Umbilical cord (tissue), 2 donors: ENCODE measurements around the gene USP1. TPM values are rescaled to one million over a fixed set of nuclear protein-coding genes. Genes with fewer than 3 reads are reported as not detected.

Experiments used
- DNase-seq: peaks from one replicate; pipeline ENCODE4 v3.0.0-alpha.2; 2015; ENCODE audit warnings: low spot score
- total RNA-seq: library from RNA; depleted of rRNA; stranded (reverse); fragments of >200 nt; gene quantifications from one replicate; pipeline ENCODE4 v1.2.3, GENCODE V29; 2014; ENCODE audit warnings: low replicate concordance; ENCODE audit not compliant: insufficient read depth

USP1 gene
- 38.3 TPM for total RNA-seq

GRCh38 chr1:62436466-62437272 lies at the start of gene USP1:
USP1 (plus strand) TSS chr1:62437049; CDS start chr1:62439868, 2,819 bp downstream.
- DNase-seq, result peak; percentile 100

- no peak for DNase-seq
Observed at GRCh38 chr1:62389531-62389930, 47.3 kb upstream of the USP1 start.

- no peak for DNase-seq
Observed at GRCh38 chr1:62390071-62390470, 46.8 kb upstream of the USP1 start.

GRCh38 chr1:62391369-62391971 lies 45.4 kb upstream of the USP1 start:
- DNase-seq, result peak; percentile 55

- DNase-seq, result no peak
Observed at GRCh38 chr1:62392951-62393350, 43.9 kb upstream of the USP1 start.

- no peak for DNase-seq
Observed at GRCh38 chr1:62394646-62395045, 42.2 kb upstream of the USP1 start.

GRCh38 chr1:62395291-62395690 lies 41.6 kb upstream of the USP1 start:
- no peak for DNase-seq

GRCh38 chr1:62396871-62397270 lies 40.0 kb upstream of the USP1 start:
- DNase-seq, result no peak

- DNase-seq, result peak; percentile 24
Observed at GRCh38 chr1:62397301-62397700, 39.5 kb upstream of the USP1 start.

- DNase-seq, result no peak
Observed at GRCh38 chr1:62398377-62398776, 38.5 kb upstream of the USP1 start.

GRCh38 chr1:62401034-62401760 lies 35.7 kb upstream of the USP1 start:
- DNase-seq, result no peak

- no peak for DNase-seq
Observed at GRCh38 chr1:62405247-62405646, 31.6 kb upstream of the USP1 start.

- no peak for DNase-seq
Observed at GRCh38 chr1:62406576-62406975, 30.3 kb upstream of the USP1 start.

- DNase-seq, result peak; percentile 69
Observed at GRCh38 chr1:62407398-62408009, 29.3 kb upstream of the USP1 start.

- DNase-seq, result no peak
Observed at GRCh38 chr1:62415687-62416086, 21.2 kb upstream of the USP1 start.

- DNase-seq, result no peak
Observed at GRCh38 chr1:62417351-62417999, 19.4 kb upstream of the USP1 start.

- DNase-seq, result no peak
Observed at GRCh38 chr1:62420214-62420613, 16.6 kb upstream of the USP1 start.

GRCh38 chr1:62423580-62424242 lies 13.1 kb upstream of the USP1 start:
- DNase-seq, result no peak

GRCh38 chr1:62424411-62424810 lies 12.4 kb upstream of the USP1 start:
- no peak for DNase-seq

- no peak for DNase-seq
Observed at GRCh38 chr1:62425041-62425440, 11.8 kb upstream of the USP1 start.

GRCh38 chr1:62426237-62426636 lies 10.6 kb upstream of the USP1 start:
- DNase-seq, result no peak
